DND-41 (cell line): ENCODE measurements around the gene RNF150.

Experiments
- EZH2 ChIP-seq: IDR thresholded peaks from 3 replicates; pipeline ENCODE4 v1.6.1; 2012; ENCODE audit warnings: borderline replicate concordance, low read depth, mild to moderate bottlenecking, moderate library complexity, low read length, inconsistent platforms; ENCODE audit not compliant: severe bottlenecking
- TF ChIP-seq, protein P1 (sequence below): IDR thresholded peaks from 2 replicates; pipeline ENCODE4 v1.5.1; 2012; ENCODE audit warnings: borderline replicate concordance, low read length, moderate library complexity, mild to moderate bottlenecking; ENCODE audit not compliant: poor library complexity, severe bottlenecking; ENCODE audit errors: extremely low read depth

- TF ChIP-seq, protein P1, sequence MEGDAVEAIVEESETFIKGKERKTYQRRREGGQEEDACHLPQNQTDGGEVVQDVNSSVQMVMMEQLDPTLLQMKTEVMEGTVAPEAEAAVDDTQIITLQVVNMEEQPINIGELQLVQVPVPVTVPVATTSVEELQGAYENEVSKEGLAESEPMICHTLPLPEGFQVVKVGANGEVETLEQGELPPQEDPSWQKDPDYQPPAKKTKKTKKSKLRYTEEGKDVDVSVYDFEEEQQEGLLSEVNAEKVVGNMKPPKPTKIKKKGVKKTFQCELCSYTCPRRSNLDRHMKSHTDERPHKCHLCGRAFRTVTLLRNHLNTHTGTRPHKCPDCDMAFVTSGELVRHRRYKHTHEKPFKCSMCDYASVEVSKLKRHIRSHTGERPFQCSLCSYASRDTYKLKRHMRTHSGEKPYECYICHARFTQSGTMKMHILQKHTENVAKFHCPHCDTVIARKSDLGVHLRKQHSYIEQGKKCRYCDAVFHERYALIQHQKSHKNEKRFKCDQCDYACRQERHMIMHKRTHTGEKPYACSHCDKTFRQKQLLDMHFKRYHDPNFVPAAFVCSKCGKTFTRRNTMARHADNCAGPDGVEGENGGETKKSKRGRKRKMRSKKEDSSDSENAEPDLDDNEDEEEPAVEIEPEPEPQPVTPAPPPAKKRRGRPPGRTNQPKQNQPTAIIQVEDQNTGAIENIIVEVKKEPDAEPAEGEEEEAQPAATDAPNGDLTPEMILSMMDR = no peak
- TF ChIP-seq EZH2 = no peak
Measured at GRCh38 chr4:140969296-140969695, 164.0 kb downstream of the RNF150 start.
